SK-N-SH treated with all-trans-retinoic acid at 6 μM for 48 hours (cell line): ENCODE measurements around the gene FBXO24.

ENCODE experiments used
- ATAC-seq: fragments of 200-7000 bp; cut with Tn5 transposase; 3 replicates; pipeline ENCODE4 v1.9.1; 2020; ENCODE audit warnings: mild to moderate bottlenecking, moderate library complexity
- ARNTL ChIP-seq: fragments of 450-650 bp; formaldehyde crosslinking; IDR thresholded peaks from 2 replicates; pipeline ENCODE4 v1.5.0; 2020; ENCODE audit warnings: low read depth, mild to moderate bottlenecking, moderate library complexity, borderline replicate concordance
- BACH2 ChIP-seq: fragments of 250-450 bp; sonication (Bioruptor Pico); IDR thresholded peaks from 2 replicates; pipeline ENCODE4 v1.9.0; 2021; ENCODE audit warnings: mild to moderate bottlenecking, borderline replicate concordance
- CSDC2 ChIP-seq: fragments of 250-450 bp; sonication (Bioruptor Pico); IDR thresholded peaks from 2 replicates; pipeline ENCODE4 v1.5.0; 2020; ENCODE audit warnings: mild to moderate bottlenecking, moderate library complexity
- CSRNP3 ChIP-seq: fragments of 250-450 bp; sonication (Bioruptor Pico); IDR thresholded peaks from 2 replicates; pipeline ENCODE4 v1.5.1; 2021; ENCODE audit warnings: mild to moderate bottlenecking, moderate library complexity
- GLIS3 ChIP-seq: fragments of 250-450 bp; sonication (Bioruptor Pico); IDR thresholded peaks from 2 replicates; pipeline ENCODE4 v1.5.0; 2020; ENCODE audit warnings: mild to moderate bottlenecking, moderate library complexity
- ISL1 ChIP-seq: fragments of 250-450 bp; sonication (Bioruptor Pico); IDR thresholded peaks from 2 replicates; pipeline ENCODE4 v2.1.2; 2022; ENCODE audit warnings: mild to moderate bottlenecking, moderate library complexity
- OSR1 ChIP-seq: fragments of 250-450 bp; sonication (Bioruptor Pico); IDR thresholded peaks from 2 replicates; pipeline ENCODE4 v1.8.0; 2022; ENCODE audit warnings: moderate library complexity, mild to moderate bottlenecking, inconsistent platforms
- POU6F1 ChIP-seq: fragments of 250-450 bp; sonication (Bioruptor Pico); IDR thresholded peaks from 2 replicates; pipeline ENCODE4 v1.8.0; 2021; ENCODE audit warnings: low read depth, mild to moderate bottlenecking, moderate library complexity, borderline replicate concordance
- PPARA ChIP-seq: fragments of 250-450 bp; sonication (Bioruptor Pico); IDR thresholded peaks from 2 replicates; pipeline ENCODE4 v1.5.0; 2020; ENCODE audit warnings: mild to moderate bottlenecking, borderline replicate concordance
- RARB ChIP-seq: fragments of 250-450 bp; sonication (Bioruptor Pico); IDR thresholded peaks from 2 replicates; pipeline ENCODE4 v1.8.0; 2021; ENCODE audit warnings: mild to moderate bottlenecking, moderate library complexity
- TCF4 ChIP-seq: fragments of 250-450 bp; sonication (Bioruptor Pico); IDR thresholded peaks from 2 replicates; pipeline ENCODE4 v1.8.0; 2021; ENCODE audit warnings: mild to moderate bottlenecking, moderate library complexity, borderline replicate concordance
- TOX ChIP-seq: fragments of 250-450 bp; sonication (Bioruptor Pico); IDR thresholded peaks from 2 replicates; pipeline ENCODE4 v1.8.0; 2021; ENCODE audit warnings: mild to moderate bottlenecking, moderate library complexity, borderline replicate concordance
- ZC3H10 ChIP-seq: fragments of 250-450 bp; sonication (Bioruptor Pico); IDR thresholded peaks from 2 replicates; pipeline ENCODE4 v1.5.1; 2021; ENCODE audit warnings: mild to moderate bottlenecking, moderate library complexity
- ZFP3 ChIP-seq: fragments of 250-450 bp; sonication (Bioruptor Pico); IDR thresholded peaks from 2 replicates; pipeline ENCODE4 v1.5.0; 2020; ENCODE audit warnings: mild to moderate bottlenecking, moderate library complexity
- ZFP30 ChIP-seq: fragments of 450-650 bp; formaldehyde crosslinking; IDR thresholded peaks from 2 replicates; pipeline ENCODE4 v1.5.0; 2022; ENCODE audit warnings: mild to moderate bottlenecking, moderate library complexity
- ZNF565 ChIP-seq: fragments of 450-650 bp; formaldehyde crosslinking; conservative IDR thresholded peaks from 2 replicates; pipeline ENCODE4 v1.5.0; 2020; ENCODE audit warnings: low read depth, mild to moderate bottlenecking, moderate library complexity
- ZNF70 ChIP-seq: fragments of 450-650 bp; formaldehyde crosslinking; IDR thresholded peaks from 2 replicates; pipeline ENCODE4 v1.5.0; 2020; ENCODE audit warnings: mild to moderate bottlenecking, moderate library complexity
- ZNF8 ChIP-seq: fragments of 450-650 bp; formaldehyde crosslinking; IDR thresholded peaks from 2 replicates; pipeline ENCODE4 v1.5.0; 2020; ENCODE audit warnings: mild to moderate bottlenecking, moderate library complexity
- TF ChIP-seq, protein P1 (sequence below): fragments of 250-450 bp; sonication (Bioruptor Pico); IDR thresholded peaks from 2 replicates; pipeline ENCODE4 v1.8.0; 2020; ENCODE audit warnings: mild to moderate bottlenecking, moderate library complexity, borderline replicate concordance
- TF ChIP-seq, protein P2 (sequence below): fragments of 250-450 bp; sonication (Bioruptor Pico); IDR thresholded peaks from 2 replicates; pipeline ENCODE4 v1.5.1; 2020; ENCODE audit warnings: low read depth, mild to moderate bottlenecking, moderate library complexity

FBXO24 gene

GRCh38 chr7:100604028-100604975, 18.2 kb downstream of the FBXO24 start:
- ATAC-seq = peak; percentile 42

GRCh38 chr7:100604976-100605911, 19.1 kb downstream of the FBXO24 start:
- TF ChIP-seq ARNTL (CRISPR knock-in tag) = no peak
- no peak for TF ChIP-seq ZC3H10 (CRISPR knock-in tag)
- TF ChIP-seq, protein P1, sequence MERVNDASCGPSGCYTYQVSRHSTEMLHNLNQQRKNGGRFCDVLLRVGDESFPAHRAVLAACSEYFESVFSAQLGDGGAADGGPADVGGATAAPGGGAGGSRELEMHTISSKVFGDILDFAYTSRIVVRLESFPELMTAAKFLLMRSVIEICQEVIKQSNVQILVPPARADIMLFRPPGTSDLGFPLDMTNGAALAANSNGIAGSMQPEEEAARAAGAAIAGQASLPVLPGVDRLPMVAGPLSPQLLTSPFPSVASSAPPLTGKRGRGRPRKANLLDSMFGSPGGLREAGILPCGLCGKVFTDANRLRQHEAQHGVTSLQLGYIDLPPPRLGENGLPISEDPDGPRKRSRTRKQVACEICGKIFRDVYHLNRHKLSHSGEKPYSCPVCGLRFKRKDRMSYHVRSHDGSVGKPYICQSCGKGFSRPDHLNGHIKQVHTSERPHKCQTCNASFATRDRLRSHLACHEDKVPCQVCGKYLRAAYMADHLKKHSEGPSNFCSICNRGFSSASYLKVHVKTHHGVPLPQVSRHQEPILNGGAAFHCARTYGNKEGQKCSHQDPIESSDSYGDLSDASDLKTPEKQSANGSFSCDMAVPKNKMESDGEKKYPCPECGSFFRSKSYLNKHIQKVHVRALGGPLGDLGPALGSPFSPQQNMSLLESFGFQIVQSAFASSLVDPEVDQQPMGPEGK (CRISPR knock-in tag) = no peak
- TF ChIP-seq CSDC2 (CRISPR knock-in tag) = no peak
- no peak for TF ChIP-seq TOX (CRISPR knock-in tag)
- no peak for TF ChIP-seq RARB (CRISPR knock-in tag)
- TF ChIP-seq ZNF565 (CRISPR knock-in tag) = no peak
- TF ChIP-seq CSRNP3 = no peak
- TF ChIP-seq TCF4 (CRISPR knock-in tag) = no peak
- no peak for TF ChIP-seq ZFP3
- TF ChIP-seq ZNF70 = no peak
- no peak for ATAC-seq

More at GRCh38 chr7:100604028-100604975, 18.2 kb downstream of the FBXO24 start:
- TF ChIP-seq ZFP3 (peak; percentile 43; the same call in 1 of the 2 replicates), PPARA (CRISPR knock-in tag) (no peak), ISL1 (CRISPR knock-in tag) (no peak), OSR1 (CRISPR knock-in tag) (no peak), ZFP30 (no peak)
- TF ChIP-seq, protein P1 (CRISPR knock-in tag) = peak; percentile 95; the same call in 1 of the 2 replicates

DNA sequence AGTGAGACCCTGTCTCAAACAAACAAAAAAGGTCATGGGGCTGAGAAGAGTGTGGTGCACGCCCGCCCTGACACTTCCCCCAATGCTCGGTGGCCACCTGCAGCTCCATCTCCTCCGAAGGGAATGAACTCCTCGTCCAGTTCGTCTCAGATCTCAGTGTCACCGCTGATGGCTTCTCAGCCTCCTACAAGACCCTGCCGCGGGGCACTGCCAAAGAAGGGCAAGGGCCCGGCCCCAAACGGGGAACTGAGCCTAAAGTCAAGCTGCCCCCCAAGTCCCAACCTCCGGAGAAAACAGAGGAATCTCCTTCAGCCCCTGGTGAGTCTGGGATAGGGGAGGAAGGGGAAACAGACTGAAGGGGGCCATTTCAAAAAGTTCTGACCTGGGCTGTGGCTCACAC, 20.2 kb downstream of the FBXO24 start:
- no peak for ATAC-seq
- TF ChIP-seq, protein P2, sequence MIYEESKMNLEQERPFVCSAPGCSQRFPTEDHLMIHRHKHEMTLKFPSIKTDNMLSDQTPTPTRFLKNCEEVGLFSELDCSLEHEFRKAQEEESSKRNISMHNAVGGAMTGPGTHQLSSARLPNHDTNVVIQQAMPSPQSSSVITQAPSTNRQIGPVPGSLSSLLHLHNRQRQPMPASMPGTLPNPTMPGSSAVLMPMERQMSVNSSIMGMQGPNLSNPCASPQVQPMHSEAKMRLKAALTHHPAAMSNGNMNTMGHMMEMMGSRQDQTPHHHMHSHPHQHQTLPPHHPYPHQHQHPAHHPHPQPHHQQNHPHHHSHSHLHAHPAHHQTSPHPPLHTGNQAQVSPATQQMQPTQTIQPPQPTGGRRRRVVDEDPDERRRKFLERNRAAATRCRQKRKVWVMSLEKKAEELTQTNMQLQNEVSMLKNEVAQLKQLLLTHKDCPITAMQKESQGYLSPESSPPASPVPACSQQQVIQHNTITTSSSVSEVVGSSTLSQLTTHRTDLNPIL (CRISPR knock-in tag) = no peak
- no peak for TF ChIP-seq POU6F1 (CRISPR knock-in tag)
- no peak for TF ChIP-seq ZNF565 (CRISPR knock-in tag)
- no peak for TF ChIP-seq CSRNP3
- TF ChIP-seq ZNF70 = no peak
- TF ChIP-seq, protein P1 (CRISPR knock-in tag) = no peak
- TF ChIP-seq ZNF8 (CRISPR knock-in tag) = no peak
- TF ChIP-seq ZFP30 = no peak
- no peak for TF ChIP-seq RARB (CRISPR knock-in tag)
- no peak for TF ChIP-seq TOX (CRISPR knock-in tag)
- TF ChIP-seq BACH2 (CRISPR knock-in tag) = no peak
- no peak for TF ChIP-seq CSDC2 (CRISPR knock-in tag)
- TF ChIP-seq GLIS3 = no peak
- TF ChIP-seq ISL1 (CRISPR knock-in tag) = no peak
- no peak for TF ChIP-seq TCF4 (CRISPR knock-in tag)
- TF ChIP-seq ARNTL (CRISPR knock-in tag) = no peak
- no peak for TF ChIP-seq ZFP3
